ENCODE measurements around the gene MAST4. TPM values are rescaled to one million over a fixed set of nuclear protein-coding genes. Genes with fewer than 3 reads are reported as not detected.

MAST4 gene
- total and polyA plus RNA-seq, 2 of the 13 experiments (the other 11 are each of a cell fraction or from before 2014, with no cell fraction given), result 3.4 to 3.7 TPM

- no peak for TF ChIP-seq DMTF1 (CRISPR knock-in tag; IDR thresholded peaks at IDR 0.05)
- TF ChIP-seq ZFP36L2 (CRISPR knock-in tag; IDR thresholded peaks at IDR 0.05), result no peak
- no peak for TF ChIP-seq SOX6 (IDR thresholded peaks at IDR 0.05)
- TF ChIP-seq SOX6 (CRISPR knock-in tag; IDR thresholded peaks at IDR 0.05), result peak; percentile 71
- no peak for TF ChIP-seq ZNF281 (CRISPR knock-in tag; IDR thresholded peaks at IDR 0.05; ENCODE audit: borderline replicate concordance)
- TF ChIP-seq SYNCRIP (IDR thresholded peaks at IDR 0.05; ENCODE audit: insufficient read depth, low read depth, low read length), result no peak
- TF ChIP-seq MED13 (CRISPR knock-in tag; IDR thresholded peaks at IDR 0.05), result no peak
- no peak for TF ChIP-seq TAF1 (CRISPR knock-in tag; IDR thresholded peaks at IDR 0.05)
- no peak for TF ChIP-seq ATF1 (CRISPR knock-in tag; IDR thresholded peaks at IDR 0.05)
- TF ChIP-seq SPEN (CRISPR knock-in tag; IDR thresholded peaks at IDR 0.05; ENCODE audit: low read depth), result no peak; the same call in 1 of the 2 replicates
- TF ChIP-seq RELA (CRISPR knock-in tag; IDR thresholded peaks at IDR 0.05), result no peak
- TF ChIP-seq SNAPC2 (CRISPR knock-in tag; IDR thresholded peaks at IDR 0.05), result no peak
- TF ChIP-seq FOXO1 (CRISPR knock-in tag; IDR thresholded peaks at IDR 0.05), result 0 out of 2 replicates have a peak, but pooled peaks have one; percentile 17
- TF ChIP-seq TERF1 (CRISPR knock-in tag; IDR thresholded peaks at IDR 0.05), result no peak
- TF ChIP-seq SIX1 (CRISPR knock-in tag; IDR thresholded peaks at IDR 0.05; ENCODE audit: borderline replicate concordance), result no peak; the same call in 1 of the 2 replicates
- no peak for TF ChIP-seq KLF16 (CRISPR knock-in tag; IDR thresholded peaks at IDR 0.05)
- TF ChIP-seq KMT2B (CRISPR knock-in tag; IDR thresholded peaks at IDR 0.05), result no peak
- no peak for TF ChIP-seq PAX8 (CRISPR knock-in tag; IDR thresholded peaks at IDR 0.05; ENCODE audit: borderline replicate concordance)
These were observed 546.6 kb downstream of the MAST4 start (continued) for GRCh38 chr5:67142816-67143215.

Data from HepG2 (cell line).